HEK293 (cell line): Measurements from ENCODE around the gene ATP6V0C.

Experiments used
- CTCF ChIP-seq: fragments of 450-650 bp; formaldehyde crosslinking; IDR thresholded peaks from 2 replicates; pipeline ENCODE4 v1.5.1; 2016; ENCODE audit warnings: missing biosample characterization, missing genetic modification characterization
- RBAK ChIP-seq: fragments of 450-650 bp; formaldehyde crosslinking; IDR thresholded peaks from 2 replicates; pipeline ENCODE4 v1.5.1; 2016; ENCODE audit warnings: missing biosample characterization, missing genetic modification characterization
- REST ChIP-seq: fragments of 450-650 bp; formaldehyde crosslinking; IDR thresholded peaks from 2 replicates; pipeline ENCODE4 v1.5.1; 2016; ENCODE audit warnings: missing biosample characterization, missing genetic modification characterization
- ZNF792 ChIP-seq: fragments of 450-650 bp; formaldehyde crosslinking; IDR thresholded peaks from 2 replicates; pipeline ENCODE4 v1.5.1; 2016; ENCODE audit warnings: missing biosample characterization, missing genetic modification characterization

- TF ChIP-seq ZNF792 (tag by site-specific recombination) = no peak
- TF ChIP-seq REST (tag by site-specific recombination) = no peak
- no peak for TF ChIP-seq RBAK (tag by site-specific recombination)
- TF ChIP-seq CTCF (tag by site-specific recombination) = no peak
Observed at GRCh38 chr16:2494616-2495015, 19.1 kb upstream of the ATP6V0C start.
